Stimulated activated naive CD8-positive, alpha-beta T cell treated with anti-CD3 and anti-CD28 coated beads, Interleukin-15, Interleukin-2, amounts not matched to agents 100 ng/mL and 50 ng/mL, for 24 hours (primary cell): ENCODE results near the gene YTHDC1.
"Not testable (repeated sequence)": the region's sequence is repeated elsewhere in the genome, so short reads cannot be mapped to it uniquely, and the experiment has no call there.

Experiments used
- H3K27ac Mint-ChIP-seq: one replicate; pipeline ENCODE4 v1.8.0; 2021; ENCODE audit warnings: mild to moderate bottlenecking, mixed read lengths
- H3K27me3 Mint-ChIP-seq: one replicate; pipeline ENCODE4 v1.8.0; 2021; ENCODE audit warnings: mixed read lengths
- H3K36me3 Mint-ChIP-seq: one replicate; pipeline ENCODE4 v1.8.0; 2021; ENCODE audit warnings: low read depth, mixed read lengths
- H3K4me1 Mint-ChIP-seq: one replicate; pipeline ENCODE4 v1.8.0; 2021; ENCODE audit warnings: low read depth, mixed read lengths
- H3K4me3 Mint-ChIP-seq: one replicate; pipeline ENCODE4 v1.8.0; 2021; ENCODE audit warnings: mild to moderate bottlenecking, mixed read lengths
- H3K9me3 Mint-ChIP-seq: one replicate; pipeline ENCODE4 v1.8.0; 2021; ENCODE audit warnings: mixed read lengths

The YTHDC1 gene

DNA sequence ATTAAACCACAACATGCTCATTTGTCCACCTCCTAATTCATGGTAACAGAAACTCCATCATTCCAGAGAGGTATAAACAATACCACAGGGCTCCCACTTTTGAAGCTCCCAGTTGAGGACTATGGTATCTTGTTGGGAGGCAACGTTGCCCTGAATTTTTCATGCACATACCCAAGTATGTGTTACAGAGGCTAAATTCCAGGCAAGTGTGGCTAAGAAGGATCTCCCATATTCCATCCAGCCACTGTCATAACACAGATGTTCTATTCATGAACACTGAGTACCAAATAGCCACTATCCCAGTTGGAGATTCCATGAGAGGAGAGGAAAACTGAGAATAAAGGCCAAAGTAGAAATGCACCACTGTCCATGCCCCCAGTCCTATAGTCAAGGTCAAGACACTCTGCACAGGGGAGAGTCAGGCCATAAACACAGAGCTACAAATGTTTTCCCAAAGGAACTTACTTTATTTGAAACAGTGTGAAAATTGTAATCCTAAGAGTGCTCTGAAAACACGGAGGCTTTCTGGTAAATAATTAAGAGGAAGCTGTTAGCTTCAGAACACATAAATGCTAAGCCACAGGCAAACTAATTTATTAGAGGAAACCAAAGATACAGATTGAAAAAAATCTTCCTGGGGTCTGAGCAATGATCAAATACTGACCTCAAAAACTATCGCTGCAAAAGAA lies 62.0 kb downstream of the YTHDC1 start:
- Mint-ChIP-seq H3K4me3 (no peak overlapping the region), H3K27me3 (peaks cover 3% of the 10 kb centered on the region), H3K27ac (no peak overlapping the region), H3K36me3 (no peaks in the 10 kb centered on the region), H3K9me3 (peaks cover 3% of the 10 kb centered on the region), H3K4me1 (no peaks in the 10 kb centered on the region)

DNA sequence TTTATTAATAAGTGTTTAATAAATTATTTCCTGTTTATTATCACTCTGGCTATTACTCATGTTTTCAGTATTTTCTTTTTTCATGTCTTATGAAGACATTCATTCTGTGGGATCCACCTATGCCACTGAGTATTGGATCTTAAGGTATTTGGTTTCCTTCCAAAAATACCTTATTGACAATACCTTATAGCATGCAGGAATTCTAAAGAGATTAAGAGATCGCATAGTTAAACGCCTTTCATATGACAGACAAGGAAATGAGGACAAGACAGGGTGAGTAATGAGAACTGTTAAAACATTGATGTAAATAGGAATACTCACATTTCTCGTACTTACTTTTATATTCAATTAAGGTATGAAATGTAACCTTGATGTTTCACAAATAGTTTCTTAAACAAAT lies 66.2 kb downstream of the YTHDC1 start:
- H3K9me3 Mint-ChIP-seq: no peaks in the 10 kb centered on the region
- H3K4me1 Mint-ChIP-seq: no peaks in the 10 kb centered on the region
- H3K4me3 Mint-ChIP-seq: no peak overlapping the region
- H3K27me3 Mint-ChIP-seq: no peaks in the 10 kb centered on the region
- no peak overlapping the region for H3K27ac Mint-ChIP-seq
- no peaks in the 10 kb centered on the region for H3K36me3 Mint-ChIP-seq

DNA sequence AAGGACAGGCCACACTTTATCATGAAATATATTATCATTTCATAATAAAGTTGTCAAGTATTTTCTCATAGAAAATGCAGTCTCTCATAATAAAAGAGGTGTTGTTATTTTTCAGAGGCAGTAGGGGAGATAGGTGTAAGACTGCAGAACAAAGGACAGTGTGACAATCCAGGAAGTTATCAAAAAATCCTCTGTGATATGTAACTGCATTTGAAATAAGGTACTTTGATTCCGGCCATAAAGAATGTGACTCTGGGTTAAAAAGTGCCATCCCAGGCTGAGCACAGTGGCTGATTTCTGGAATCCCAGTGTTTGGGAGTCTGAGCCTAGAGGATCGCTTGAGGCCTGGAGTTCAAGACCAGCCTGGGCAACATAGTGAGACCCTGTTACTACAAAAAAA lies 66.8 kb downstream of the YTHDC1 start:
- no peak overlapping the region for H3K4me3 Mint-ChIP-seq
- no peaks in the 10 kb centered on the region for H3K27me3 Mint-ChIP-seq
- H3K9me3 Mint-ChIP-seq: no peaks in the 10 kb centered on the region
- no peaks in the 10 kb centered on the region for H3K36me3 Mint-ChIP-seq
- no peaks in the 10 kb centered on the region for H3K4me1 Mint-ChIP-seq
- H3K27ac Mint-ChIP-seq: no peak overlapping the region

DNA sequence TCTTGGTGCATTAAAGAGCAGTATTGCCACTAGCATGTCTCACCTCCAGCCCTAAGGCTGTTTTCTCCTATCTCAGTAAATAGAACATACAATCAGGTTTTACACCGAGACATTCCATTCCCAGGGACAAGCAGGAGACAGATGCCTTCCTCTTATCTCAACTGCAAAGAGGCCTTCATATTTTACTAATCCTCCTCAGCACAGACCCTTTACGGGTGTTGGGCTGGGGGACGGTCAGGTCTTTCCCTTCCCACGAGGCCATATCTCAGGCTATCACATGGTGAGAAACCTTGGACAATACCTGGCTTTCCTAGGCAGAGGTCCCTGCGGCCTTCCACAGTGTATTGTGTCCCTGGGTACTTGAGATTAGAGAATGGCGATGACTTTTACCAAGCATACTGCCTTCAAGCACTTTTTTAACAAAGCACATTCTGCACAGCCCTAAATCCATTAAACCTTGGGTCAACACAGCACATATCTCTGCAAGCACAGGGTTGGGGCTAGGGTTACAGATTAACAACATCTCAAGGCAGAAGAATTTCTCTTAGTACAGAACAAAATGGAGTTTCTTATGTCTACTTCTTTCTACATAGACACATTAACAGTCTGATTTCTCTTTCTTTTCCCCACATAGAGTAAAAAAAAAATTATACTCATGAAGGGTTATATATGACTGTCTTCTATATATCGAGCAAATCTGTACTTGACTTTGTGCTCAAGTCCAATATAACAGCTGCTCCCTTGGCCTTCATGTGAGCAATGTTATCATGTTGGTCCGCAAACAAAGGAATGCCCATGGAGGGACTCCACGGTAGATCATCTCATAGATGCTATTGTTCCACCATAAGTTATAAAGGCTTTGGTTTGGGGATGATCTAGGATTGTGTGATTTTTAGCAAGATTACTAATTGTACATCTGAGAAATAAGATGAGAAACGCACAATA lies 67.8 kb downstream of the YTHDC1 start:
- not testable (repeated sequence) for H3K4me3 Mint-ChIP-seq, H3K27me3 Mint-ChIP-seq, H3K36me3 Mint-ChIP-seq, H3K9me3 Mint-ChIP-seq, H3K4me1 Mint-ChIP-seq, H3K27ac Mint-ChIP-seq

- peaks cover 8% of the 10 kb centered on the region for H3K27me3 Mint-ChIP-seq
- no peaks in the 10 kb centered on the region for H3K4me1 Mint-ChIP-seq
- no peak overlapping the region for H3K4me3 Mint-ChIP-seq
- no peaks in the 10 kb centered on the region for H3K36me3 Mint-ChIP-seq
- no peak overlapping the region for H3K27ac Mint-ChIP-seq
- H3K9me3 Mint-ChIP-seq: no peaks in the 10 kb centered on the region
Measured at GRCh38 chr4:68278029-68278428, 71.9 kb downstream of the YTHDC1 start.

DNA sequence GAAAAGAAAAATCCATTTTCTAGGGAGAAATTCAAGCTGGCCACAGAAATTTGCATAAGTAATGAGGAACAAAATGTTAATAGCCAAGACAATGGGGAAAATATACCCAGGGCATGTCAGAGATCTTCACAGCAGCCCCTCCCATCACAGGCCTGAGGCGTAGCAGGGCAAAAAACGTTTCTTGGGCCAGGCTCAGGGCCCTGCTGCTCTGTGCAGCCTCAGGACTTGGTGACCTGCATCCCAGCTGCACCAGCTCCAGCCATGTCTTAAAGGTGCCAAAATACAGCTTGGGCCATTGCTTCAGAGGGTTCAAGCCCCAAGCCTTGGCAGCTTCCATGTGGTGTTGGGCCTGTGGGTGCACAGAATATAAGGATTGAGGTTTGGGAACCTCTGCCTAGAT lies 72.3 kb downstream of the YTHDC1 start:
- no peaks in the 10 kb centered on the region for H3K36me3 Mint-ChIP-seq
- H3K27me3 Mint-ChIP-seq: peaks cover 11% of the 10 kb centered on the region
- no peaks in the 10 kb centered on the region for H3K9me3 Mint-ChIP-seq
- no peak overlapping the region for H3K4me3 Mint-ChIP-seq
- no peaks in the 10 kb centered on the region for H3K4me1 Mint-ChIP-seq
- no peak overlapping the region for H3K27ac Mint-ChIP-seq

DNA sequence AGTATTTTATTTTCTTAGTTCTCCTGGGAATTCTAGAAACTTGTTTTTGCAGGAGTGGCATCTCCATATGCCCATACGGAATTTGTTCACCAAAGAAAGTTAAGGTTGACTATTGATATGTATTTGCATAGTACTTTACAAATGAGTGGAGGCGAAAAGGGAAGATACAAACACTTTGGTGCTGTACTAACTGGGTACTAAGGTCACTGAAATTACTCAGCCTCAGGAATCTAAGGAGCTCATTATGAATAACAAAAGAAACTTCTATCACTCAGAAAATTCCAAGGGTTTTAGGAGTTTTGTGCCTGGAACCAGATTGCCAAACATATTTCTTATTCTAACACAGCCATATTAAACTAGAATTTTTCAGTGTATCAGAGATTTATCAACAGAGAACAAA lies 77.0 kb downstream of the YTHDC1 start:
- no peaks in the 10 kb centered on the region for H3K9me3 Mint-ChIP-seq
- no peak overlapping the region for H3K4me3 Mint-ChIP-seq
- no peaks in the 10 kb centered on the region for H3K36me3 Mint-ChIP-seq
- peaks cover 10% of the 10 kb centered on the region for H3K4me1 Mint-ChIP-seq
- peaks cover 12% of the 10 kb centered on the region for H3K27me3 Mint-ChIP-seq
- no peak overlapping the region for H3K27ac Mint-ChIP-seq

DNA sequence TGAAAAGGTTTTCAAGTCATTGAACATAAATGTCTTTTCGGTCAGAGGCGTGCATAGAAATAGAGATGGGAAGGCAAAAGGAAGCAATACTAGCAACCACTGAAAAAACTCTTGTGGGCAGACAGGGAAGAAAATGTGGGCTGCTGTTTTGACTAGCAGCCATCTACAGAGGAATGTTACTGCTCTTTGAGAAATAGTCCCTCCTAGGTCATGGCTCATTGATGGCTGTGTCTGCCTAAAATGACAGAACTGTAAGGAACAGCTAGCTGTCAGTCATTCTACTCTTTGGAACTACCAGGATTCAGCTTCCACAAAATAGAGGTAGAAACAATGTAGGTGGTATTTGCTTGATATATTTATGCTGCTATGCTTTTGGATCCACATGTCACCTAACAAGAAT lies 77.5 kb downstream of the YTHDC1 start:
- no peaks in the 10 kb centered on the region for H3K36me3 Mint-ChIP-seq
- peaks cover 12% of the 10 kb centered on the region for H3K27me3 Mint-ChIP-seq
- peak overlapping the region; percentile 23 for H3K4me3 Mint-ChIP-seq
- H3K4me1 Mint-ChIP-seq: peaks cover 15% of the 10 kb centered on the region
- no peak overlapping the region for H3K27ac Mint-ChIP-seq
- no peaks in the 10 kb centered on the region for H3K9me3 Mint-ChIP-seq

DNA sequence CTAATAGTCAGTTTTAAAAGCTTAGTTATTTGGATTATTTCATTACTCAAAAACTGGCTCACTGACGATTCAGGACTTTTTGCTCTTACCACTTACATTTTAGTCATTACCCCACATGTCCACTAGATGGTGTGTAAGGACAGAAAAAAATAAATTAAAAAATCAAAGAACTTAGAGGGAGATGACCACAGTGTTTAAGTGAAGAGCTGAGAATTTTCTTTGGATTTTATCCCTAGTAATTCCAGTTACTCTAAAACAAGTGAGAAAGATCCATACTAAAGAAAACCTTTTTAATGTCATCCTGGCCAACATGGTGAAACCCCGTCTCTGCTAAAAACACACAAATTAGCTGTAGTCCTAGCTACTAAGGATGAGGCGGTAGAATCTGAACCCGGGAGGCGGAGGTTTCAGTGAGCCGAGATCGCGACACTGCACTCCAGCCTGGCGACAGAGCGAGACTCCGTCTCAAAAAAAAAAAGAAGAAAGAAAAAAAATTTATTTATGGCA lies 78.0 kb downstream of the YTHDC1 start:
- no peaks in the 10 kb centered on the region for H3K9me3 Mint-ChIP-seq
- no peak overlapping the region for H3K27ac Mint-ChIP-seq
- peak overlapping the region; percentile 23 for H3K4me3 Mint-ChIP-seq
- H3K4me1 Mint-ChIP-seq: peaks cover 18% of the 10 kb centered on the region
- H3K36me3 Mint-ChIP-seq: no peaks in the 10 kb centered on the region
- peaks cover 9% of the 10 kb centered on the region for H3K27me3 Mint-ChIP-seq

- H3K27ac Mint-ChIP-seq: no peak overlapping the region
- H3K27me3 Mint-ChIP-seq: no peaks in the 10 kb centered on the region
- no peaks in the 10 kb centered on the region for H3K36me3 Mint-ChIP-seq
- peaks cover 26% of the 10 kb centered on the region for H3K4me1 Mint-ChIP-seq
- no peak overlapping the region for H3K4me3 Mint-ChIP-seq
- peaks cover 4% of the 10 kb centered on the region for H3K9me3 Mint-ChIP-seq
Measured at GRCh38 chr4:68267433-68267944, 82.4 kb downstream of the YTHDC1 start.

DNA sequence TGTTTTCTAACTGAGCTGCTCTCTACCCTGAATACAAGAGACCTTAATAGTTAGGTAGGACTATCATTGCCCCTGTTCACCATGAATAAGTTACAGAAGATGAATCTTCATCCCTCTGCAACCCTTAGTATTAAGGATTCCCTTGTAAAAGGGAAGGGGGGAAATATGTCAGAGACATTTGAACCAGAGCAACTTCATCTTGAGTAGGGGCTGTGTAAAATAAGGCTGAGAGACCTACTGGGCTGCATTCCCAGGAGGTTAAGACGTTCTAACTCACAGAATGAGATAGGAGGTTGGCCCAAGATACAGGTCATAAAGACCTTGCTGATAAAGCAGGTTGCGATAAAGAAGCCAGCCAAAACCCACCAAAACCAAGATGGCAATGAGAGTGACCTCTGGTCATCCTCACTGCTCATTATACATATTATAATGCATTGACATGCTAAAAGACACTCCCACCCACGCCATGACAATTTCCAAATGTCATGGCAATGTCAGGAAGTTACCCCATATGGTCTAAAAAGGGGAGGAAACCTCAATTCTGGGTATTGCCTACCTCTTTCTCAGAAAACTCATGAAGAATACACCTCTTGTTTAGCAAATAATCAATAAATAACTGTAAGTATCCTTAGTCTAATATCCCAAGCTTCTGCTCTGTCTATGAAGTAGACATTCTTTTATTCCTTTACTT lies 84.9 kb downstream of the YTHDC1 start:
- H3K9me3 Mint-ChIP-seq: peaks cover 4% of the 10 kb centered on the region
- H3K36me3 Mint-ChIP-seq: no peaks in the 10 kb centered on the region
- H3K4me3 Mint-ChIP-seq: no peak overlapping the region
- H3K27ac Mint-ChIP-seq: no peak overlapping the region
- H3K27me3 Mint-ChIP-seq: no peaks in the 10 kb centered on the region
- H3K4me1 Mint-ChIP-seq: peaks cover 18% of the 10 kb centered on the region
